Stimulated activated CD4-positive, alpha-beta T cell treated with anti-CD3 and anti-CD28 coated beads, Interleukin-12 subunit alpha, Interleukin-12 subunit beta, amount 100 ng/mL, for 48 hours (primary cell): ENCODE results near the gene PARS2.
"Not testable (repeated sequence)": the region's sequence is repeated elsewhere in the genome, so short reads cannot be mapped to it uniquely, and the experiment has no call there.

Experiments used
- DNase-seq, 3 donors: peaks; one replicate each; pipeline ENCODE4 v3.0.0-alpha.2; 2020; ENCODE audit warnings: low read depth in 2 of 3, low spot score in 1 of 3

Gene PARS2

GRCh38 chr1:54775828-54776721, 11.8 kb upstream of the PARS2 start:
- not testable (repeated sequence) for DNase-seq

- no peak for DNase-seq
These were observed 10.6 kb upstream of the PARS2 start for GRCh38 chr1:54774820-54775498.

DNA sequence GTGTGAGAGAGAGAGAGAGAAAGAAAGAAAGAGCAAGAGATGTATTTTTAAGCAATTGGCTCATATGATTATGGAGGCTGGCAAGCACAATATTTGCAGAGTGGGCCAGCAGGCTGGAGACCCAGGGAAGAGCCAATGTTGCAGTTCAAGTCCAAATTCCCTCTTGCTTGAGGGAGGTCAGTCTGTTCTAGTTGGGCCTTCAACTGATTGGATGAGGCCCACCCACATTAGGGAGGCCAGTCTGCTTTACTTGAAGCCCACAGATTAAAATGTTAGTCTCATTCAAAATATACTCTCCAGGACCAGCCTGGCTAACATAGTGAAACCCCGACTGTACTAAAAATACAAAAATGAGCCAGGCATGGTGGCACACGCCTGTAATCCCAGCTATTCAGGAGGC, 8.6 kb upstream of the PARS2 start:
- DNase-seq = no peak

- no peak for DNase-seq
These were observed 3.8 kb upstream of the PARS2 start for GRCh38 chr1:54768093-54768492.

GRCh38 chr1:54767526-54767925, 3.2 kb upstream of the PARS2 start:
- DNase-seq = no peak

- no peak for DNase-seq
These were observed 2.4 kb upstream of the PARS2 start for GRCh38 chr1:54766726-54767125.

DNA sequence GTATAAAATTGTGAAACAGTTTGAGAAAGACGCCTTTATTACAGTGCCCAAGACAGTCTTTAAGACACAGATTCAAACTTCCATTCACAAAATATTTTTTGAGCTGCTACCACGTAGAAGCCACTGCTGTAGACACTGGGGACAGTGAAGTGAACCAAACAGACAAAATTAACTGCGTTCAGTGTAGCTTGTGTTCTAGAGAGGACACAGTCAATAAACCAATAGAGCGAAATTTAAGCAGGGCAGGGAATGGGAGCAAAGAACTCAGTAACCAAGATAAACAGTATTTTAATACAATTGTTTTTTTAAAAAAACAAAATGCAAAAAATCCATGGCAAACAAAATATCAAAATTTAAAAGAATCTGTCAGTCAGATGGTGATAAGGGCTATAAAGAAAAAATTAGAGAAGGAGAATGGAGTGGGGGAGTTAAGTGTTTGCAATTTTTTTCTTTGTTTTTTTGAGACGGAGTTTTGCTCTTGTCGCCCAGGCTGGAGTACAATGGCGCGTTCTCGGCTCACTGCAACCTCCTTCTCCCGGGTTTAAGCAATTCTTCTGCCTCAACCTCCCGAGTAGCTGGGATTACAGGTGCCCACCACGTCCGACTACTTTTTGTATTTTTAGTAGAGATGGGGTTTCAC, 719 bp upstream of the PARS2 start:
- DNase-seq = no peak

DNA sequence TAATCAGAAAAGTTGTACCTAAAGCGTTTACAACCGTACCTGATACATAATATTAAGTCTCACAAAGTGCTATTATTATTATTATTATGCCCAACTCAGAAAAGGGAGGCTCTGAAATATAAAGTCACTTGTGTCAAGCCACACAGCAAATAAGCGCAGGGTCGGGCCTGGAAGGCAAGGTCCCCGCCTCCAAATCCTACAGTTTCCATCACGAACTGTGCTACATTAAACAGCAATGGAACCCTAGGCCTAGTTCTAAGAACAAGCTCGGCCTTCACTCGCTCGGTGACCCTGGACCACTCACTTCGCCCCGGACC, 549 bp downstream of the PARS2 start:
- DNase-seq = peak; percentile 2 to 14 (median 6)

- no peak for DNase-seq
These were observed 5.5 kb downstream of the PARS2 start for GRCh38 chr1:54758678-54759348.

DNA sequence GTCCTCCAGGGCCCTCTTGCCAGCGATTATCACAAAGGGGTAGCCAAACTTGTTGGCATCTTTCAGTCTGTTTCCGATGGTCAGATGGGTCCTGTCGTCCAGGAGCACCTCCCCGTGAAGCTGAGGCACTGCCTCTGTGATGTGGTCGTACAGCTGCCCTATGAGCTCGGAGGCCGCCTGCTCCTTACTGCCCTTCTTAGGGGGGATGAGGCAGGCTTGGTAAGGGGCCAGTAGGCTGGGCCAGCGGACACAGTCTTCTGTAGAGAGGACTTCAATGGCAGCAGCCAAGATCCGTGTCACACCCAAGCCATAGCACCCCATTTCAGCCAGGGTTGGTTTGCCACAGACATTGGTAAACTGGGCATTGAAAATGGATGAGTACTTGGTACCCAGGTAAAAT, 6.5 kb downstream of the PARS2 start:
- DNase-seq = no peak

GRCh38 chr1:54754486-54755285, 9.6 kb downstream of the PARS2 start:
- no peak for DNase-seq

DNA sequence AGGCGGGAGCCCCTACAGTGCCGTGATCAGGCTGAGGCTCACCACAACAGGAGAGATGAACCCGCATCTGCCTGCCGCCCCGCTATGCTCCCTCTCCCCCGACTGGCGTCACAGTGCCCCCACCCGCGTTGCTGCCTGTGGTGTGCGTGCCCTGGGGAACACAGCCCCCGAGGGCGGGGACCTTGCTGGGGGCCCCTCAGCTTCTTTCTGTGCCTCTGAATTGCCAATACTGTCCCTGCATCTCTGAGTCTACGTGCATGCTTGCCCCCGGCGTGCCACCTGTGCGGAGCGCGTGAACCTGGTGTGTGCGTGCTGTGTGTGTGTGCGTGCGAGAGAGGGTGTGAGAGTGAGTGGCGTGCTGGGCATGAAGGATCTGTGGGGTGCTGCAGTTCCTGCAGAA, 10.3 kb downstream of the PARS2 start:
- no peak for DNase-seq

GRCh38 chr1:54751426-54751825, 12.9 kb downstream of the PARS2 start:
- DNase-seq = no peak

- no peak for DNase-seq
These were observed 13.7 kb downstream of the PARS2 start for GRCh38 chr1:54750596-54750995.

- DNase-seq = no peak
These were observed 16.1 kb downstream of the PARS2 start for GRCh38 chr1:54748094-54748835.

- no peak for DNase-seq
These were observed 18.5 kb downstream of the PARS2 start for GRCh38 chr1:54745864-54746263.

DNA sequence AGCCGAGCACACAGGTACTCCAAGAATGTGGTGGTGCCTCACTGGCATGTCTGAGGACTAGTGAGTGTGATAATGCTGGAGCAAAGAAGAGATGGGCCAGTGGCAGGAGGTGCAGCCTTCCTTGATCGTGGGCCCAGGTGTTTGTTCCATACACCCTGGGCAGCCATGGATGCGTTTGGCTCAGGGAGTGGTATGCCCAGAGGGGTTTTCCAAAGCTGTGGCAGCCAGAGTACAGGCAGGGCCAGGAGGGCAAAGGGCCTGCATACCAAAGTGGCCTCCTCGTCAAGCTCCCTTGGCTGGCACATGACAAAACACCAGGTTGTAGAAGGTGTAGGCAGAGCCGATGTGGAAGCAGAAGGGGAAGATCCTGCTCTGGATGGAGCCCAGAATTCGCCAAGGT, 19.0 kb downstream of the PARS2 start:
- no peak for DNase-seq

DNA sequence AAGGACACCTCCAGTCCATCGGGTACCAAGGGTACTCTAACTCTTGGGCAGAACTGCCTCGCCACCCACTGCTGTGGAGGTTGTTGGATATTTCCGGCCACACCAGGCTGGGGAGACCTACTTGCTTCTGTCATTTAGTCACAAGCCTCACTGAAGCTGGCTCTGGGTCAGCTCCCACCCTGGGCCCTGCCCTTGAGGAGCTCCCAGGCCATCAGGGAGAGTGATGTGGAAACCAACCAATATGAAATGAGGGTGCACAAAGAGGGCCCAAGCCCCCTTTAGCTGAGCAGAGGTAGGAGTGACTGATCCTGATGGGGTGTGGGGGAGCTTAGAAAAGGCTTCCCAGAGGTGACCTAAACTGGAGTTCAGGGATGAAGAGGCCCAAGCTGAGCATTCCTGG, 19.6 kb downstream of the PARS2 start:
- no peak for DNase-seq

DNA sequence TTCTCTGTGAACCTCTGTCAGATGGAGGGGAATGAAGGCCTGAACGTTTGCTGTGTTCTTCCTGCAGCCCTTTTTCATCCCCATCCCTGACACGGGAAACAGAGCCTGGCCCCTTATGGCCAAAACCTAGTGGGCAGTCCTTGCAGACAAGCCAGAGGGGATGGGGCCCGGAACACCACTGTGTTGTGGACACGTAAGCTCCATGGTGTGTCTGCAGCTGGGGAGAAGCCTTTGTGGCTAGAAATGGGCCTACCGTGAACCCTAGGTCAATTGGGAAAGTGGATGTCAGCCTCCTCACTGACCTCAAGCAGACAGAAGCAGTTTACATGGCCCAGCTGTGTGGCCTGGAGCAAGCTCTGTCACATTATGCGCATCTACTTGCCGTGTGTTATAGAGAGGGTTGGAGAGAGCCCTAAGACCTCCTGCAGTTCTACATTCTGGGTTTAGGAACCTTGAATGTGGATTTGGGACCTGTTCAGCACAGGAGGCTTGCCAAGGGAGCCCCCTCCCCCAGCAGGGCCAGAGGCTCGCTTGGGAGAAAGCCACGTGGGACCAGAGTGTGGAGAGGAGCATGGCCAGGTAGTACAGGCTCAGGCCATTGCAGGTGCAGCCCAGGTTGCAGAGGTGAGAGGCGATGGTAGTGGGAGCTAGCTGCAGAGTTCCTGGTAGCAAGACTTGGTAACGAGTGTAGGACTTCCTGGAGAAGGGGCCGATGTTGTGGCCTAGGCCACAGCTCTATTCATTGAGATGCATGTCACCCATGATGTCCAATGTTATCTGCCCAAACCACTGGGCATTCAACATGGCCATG, 20.7 kb downstream of the PARS2 start:
- no peak for DNase-seq
